OCI-M2 (cell line): Measurements from ENCODE around the gene PTPRO.

Source experiments
- DNase-seq: peaks from one replicate; lab custom pipeline; 2025; ENCODE audit not compliant: unreplicated experiment; lab: John Stamatoyannopoulos, UW

The PTPRO gene

GRCh38 chr12:15346488-15346887, 24.2 kb downstream of the PTPRO start:
- no peak for DNase-seq

DNA sequence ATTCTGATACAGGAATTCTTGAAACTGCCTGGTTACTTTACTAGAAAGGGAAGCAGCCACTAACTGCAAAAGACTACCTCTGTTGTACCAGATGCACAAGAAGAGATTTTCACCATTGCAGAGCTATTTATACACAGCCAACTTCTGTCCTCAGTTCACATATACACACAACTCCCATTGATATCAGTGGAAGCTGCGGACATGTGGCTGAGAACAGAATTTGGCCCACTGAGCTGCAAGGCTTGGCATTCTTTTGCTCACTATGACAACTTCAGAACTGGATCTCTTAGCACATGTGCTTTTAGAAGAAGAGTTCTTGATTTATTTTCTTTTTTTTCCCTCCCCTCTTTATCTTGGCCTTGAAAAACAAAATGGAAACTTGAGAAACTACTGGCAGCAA, 28.3 kb downstream of the PTPRO start:
- DNase-seq, result no peak

GRCh38 chr12:15355766-15356165, 33.5 kb downstream of the PTPRO start:
- no peak for DNase-seq

- no peak for DNase-seq
Measured at GRCh38 chr12:15356951-15357364, 34.6 kb downstream of the PTPRO start.

- no peak for DNase-seq
Measured at GRCh38 chr12:15364221-15365160, 42.2 kb downstream of the PTPRO start.

GRCh38 chr12:15368812-15369211, 46.5 kb downstream of the PTPRO start:
- no peak for DNase-seq

DNA sequence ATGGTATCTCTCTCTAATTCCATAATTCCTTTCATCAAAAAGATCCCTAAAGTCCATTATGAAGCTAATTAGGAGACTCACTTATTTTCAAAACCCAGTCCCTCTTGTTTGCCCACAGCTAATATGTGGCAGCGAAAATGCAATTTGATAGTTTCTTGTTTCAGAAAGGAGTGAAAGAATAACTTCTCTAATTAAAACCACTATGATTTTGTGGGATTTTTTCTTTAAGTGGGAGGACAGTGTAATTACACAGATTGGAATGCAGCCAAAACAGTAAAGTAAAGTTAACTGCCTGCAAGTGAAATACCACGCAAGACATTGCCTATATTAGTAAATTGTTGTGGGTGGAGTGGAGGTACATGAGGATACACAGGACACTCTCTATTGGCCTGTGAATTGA, 50.0 kb downstream of the PTPRO start:
- no peak for DNase-seq

- no peak for DNase-seq
Measured at GRCh38 chr12:15387772-15388171, 65.5 kb downstream of the PTPRO start.

- no peak for DNase-seq
Measured at GRCh38 chr12:15389561-15389960, 67.3 kb downstream of the PTPRO start.

DNA sequence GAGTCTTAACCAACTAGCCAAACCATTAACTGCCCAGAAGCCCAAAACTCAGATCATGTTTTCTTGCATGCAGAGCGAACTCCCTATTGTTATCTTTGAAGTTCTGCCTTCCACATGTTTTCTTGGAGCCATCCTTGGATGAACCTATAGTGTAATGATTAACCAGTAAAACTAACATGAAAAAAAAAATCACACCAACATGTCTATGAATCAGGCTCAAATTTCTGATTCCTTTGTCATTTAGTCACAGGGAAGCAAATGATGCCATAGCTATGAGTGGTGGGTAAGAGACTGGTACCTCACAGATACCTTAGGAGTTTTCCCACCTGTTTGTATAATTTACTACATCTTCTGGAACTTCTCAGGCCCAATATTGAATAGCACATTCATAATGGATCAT, 70.7 kb downstream of the PTPRO start:
- DNase-seq, result no peak

DNA sequence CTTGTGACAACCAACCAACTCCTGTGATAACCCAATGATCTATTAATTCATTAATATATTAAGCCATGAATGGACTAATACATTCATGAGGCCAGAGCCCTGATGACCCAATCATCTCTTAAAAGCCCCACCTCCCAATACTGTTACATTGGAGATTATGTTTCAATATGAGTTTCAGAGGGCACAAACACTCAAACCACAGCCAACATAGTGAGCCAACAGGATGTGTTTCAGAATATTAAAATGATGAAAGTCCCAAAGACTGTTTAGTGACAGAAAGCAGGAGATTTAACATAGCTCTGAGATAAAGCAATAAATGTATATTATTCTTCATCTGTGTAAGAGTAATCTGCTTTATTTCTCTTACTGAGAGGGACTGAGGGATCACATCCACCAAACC, 71.7 kb downstream of the PTPRO start:
- no peak for DNase-seq

- no peak for DNase-seq
Measured at GRCh38 chr12:15404485-15404884, 82.2 kb downstream of the PTPRO start.

- DNase-seq, result no peak
Measured at GRCh38 chr12:15405606-15406005, 83.3 kb downstream of the PTPRO start.

DNA sequence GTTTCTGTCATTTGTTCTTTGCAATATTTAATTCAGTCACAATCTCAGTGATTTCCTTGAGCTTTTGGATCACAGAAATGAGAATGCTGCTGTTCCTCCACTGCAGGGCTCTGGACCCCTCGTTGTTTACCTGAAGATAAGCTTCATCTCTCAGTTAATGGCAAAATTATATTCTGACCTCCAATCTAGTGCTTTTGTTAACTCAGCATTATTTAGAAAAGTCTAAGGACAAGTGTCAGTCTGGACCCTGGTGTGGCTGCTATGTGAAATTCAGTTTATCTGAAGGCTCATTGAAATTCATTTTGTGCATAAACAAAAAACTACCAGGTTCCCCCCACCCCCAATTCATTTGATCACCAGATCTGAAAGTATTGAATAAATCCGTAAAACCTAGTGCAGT, 84.7 kb downstream of the PTPRO start:
- no peak for DNase-seq

DNA sequence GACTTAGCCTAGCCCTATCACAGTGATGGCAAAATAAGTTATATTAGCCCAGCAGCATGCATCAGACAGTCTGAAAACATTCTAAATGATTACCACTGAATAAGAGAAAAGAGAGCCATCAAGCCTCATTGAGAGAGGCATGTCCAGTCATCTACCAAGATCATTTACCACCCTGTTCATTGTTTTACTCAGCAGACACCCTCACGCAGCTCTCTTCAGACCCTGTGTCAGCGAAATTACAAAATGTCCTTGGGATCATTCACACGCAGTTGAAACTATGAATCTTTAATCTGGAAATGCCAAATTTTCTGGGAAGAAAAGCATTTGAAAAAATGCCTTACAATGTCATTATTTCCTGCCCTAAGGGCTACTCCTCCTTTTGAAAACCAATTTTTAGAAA, 89.5 kb downstream of the PTPRO start:
- no peak for DNase-seq

GRCh38 chr12:15417691-15418090, 95.4 kb downstream of the PTPRO start:
- no peak for DNase-seq

GRCh38 chr12:15423629-15424028, 101.3 kb downstream of the PTPRO start:
- no peak for DNase-seq

DNA sequence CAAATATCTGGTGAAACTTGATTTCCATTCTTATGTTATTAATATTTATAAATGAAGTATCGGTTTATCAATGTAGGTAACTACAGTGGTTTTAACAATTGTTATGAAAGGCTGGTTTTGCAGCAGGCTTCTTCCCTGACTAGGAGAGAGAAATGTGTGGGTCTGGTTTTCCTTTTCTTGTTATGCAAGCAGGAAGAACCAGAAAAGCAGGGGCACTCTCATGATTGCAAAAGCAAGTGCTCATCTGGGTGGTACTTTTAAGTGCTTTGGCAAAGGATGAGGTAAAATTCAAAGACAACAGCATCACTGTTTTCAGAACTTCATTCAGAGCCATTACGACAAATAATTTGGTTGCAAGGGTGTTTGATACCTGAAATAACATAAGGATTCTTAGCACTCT, 105.6 kb downstream of the PTPRO start:
- DNase-seq, result no peak

- DNase-seq, result no peak
Measured at GRCh38 chr12:15428632-15429031, 106.3 kb downstream of the PTPRO start.

DNA sequence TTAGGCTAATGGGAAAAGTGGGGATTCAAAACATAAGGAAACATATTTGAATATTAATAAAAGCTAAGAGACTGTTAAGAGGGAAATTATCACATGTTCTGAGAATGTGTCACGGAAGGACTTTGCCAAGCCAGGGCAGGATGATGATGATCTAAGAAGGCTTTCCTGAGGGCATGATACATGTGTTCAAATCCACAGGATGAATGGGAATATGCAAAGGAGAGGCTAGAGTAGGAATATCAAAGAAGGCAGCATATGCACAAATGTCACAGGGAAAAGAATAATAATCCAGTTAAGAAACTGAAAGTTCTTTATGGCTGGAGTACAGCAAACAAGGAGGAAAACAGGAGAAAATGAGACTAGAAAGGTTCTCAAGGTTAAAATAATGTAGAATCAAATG, 107.0 kb downstream of the PTPRO start:
- DNase-seq, result no peak

GRCh38 chr12:15435597-15435996, 113.3 kb downstream of the PTPRO start:
- DNase-seq, result no peak

GRCh38 chr12:15439459-15439858, 117.2 kb downstream of the PTPRO start:
- DNase-seq, result no peak

- DNase-seq, result no peak
Measured at GRCh38 chr12:15443050-15443449, 120.7 kb downstream of the PTPRO start.
